Prostate gland (tissue), 2 donors: ENCODE measurements around the gene PRKG1.

Source experiments
- POLR2A ChIP-seq: fragments of 450-650 bp; IDR thresholded peaks from one replicate; pipeline ENCODE4 v1.6.1; 2016; ENCODE audit warnings: antibody characterized with exemption, mild to moderate bottlenecking
- POLR2AphosphoS5 ChIP-seq: sonication (generic); formaldehyde crosslinking; IDR thresholded peaks from one replicate; pipeline ENCODE4 v1.6.1; 2017; ENCODE audit warnings: antibody characterized with exemption
- TF ChIP-seq, protein P1 (sequence below), 4 experiments: fragments of 200-600 bp in 2 of 4; fragments of 450-650 bp in 2 of 4; sonication (generic) in 2 of 4; IDR thresholded peaks; 1 replicate in 3 of 4; 2 replicates in 1 of 4; pipeline ENCODE4 v1.5.1; 2016 to 2019; ENCODE audit warnings: antibody characterized with exemption in 4 of 4, mild to moderate bottlenecking in 2 of 4, moderate library complexity in 2 of 4

DNA sequence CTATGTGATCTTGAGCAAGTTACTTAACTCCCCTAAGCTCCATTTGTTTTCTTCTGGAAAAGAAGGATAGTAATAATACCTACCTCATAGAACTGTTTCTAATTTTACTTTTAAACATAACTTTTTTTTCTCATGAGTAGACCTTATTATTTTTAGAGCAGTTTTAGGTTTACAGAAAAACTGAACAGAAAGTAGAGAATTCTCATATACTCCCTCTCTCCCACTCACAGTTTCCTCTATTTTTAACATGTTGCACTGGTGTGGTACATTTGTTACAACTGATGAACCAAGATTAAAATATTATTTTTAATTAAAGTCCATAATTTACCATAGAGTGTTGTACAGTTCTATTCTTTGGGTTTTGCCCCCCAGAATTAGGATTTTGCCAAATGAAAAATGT, 846.4 kb downstream of the PRKG1 start:
- TF ChIP-seq POLR2AphosphoS5 = no peak
- TF ChIP-seq POLR2A = no peak
- TF ChIP-seq, protein P1, sequence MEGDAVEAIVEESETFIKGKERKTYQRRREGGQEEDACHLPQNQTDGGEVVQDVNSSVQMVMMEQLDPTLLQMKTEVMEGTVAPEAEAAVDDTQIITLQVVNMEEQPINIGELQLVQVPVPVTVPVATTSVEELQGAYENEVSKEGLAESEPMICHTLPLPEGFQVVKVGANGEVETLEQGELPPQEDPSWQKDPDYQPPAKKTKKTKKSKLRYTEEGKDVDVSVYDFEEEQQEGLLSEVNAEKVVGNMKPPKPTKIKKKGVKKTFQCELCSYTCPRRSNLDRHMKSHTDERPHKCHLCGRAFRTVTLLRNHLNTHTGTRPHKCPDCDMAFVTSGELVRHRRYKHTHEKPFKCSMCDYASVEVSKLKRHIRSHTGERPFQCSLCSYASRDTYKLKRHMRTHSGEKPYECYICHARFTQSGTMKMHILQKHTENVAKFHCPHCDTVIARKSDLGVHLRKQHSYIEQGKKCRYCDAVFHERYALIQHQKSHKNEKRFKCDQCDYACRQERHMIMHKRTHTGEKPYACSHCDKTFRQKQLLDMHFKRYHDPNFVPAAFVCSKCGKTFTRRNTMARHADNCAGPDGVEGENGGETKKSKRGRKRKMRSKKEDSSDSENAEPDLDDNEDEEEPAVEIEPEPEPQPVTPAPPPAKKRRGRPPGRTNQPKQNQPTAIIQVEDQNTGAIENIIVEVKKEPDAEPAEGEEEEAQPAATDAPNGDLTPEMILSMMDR (IDR thresholded peaks at IDR 0.05) = no peak
